ENCODE measurements around the gene SH3RF2. TPM values are rescaled to one million over a fixed set of nuclear protein-coding genes. Genes with fewer than 3 reads are reported as not detected.
"Not testable (repeated sequence)": the region's sequence is repeated elsewhere in the genome, so short reads cannot be mapped to it uniquely, and the experiment has no call there.

The SH3RF2 gene
- total and polyA plus RNA-seq, 2 experiments from 2014 or later = 35.1 to 35.4 TPM

- Histone ChIP-seq H3K9me2 (replicated peaks; ENCODE audit: insufficient read depth) (no peaks in the 10 kb centered on the region), H3K4me1 (ENCODE audit: insufficient read depth) (peaks cover 9% of the 10 kb centered on the region), H3K27me3 (no peaks in the 10 kb centered on the region), H3K27ac (peak overlapping the region; percentile 25), H3K9me3 (ENCODE audit: low read depth) (no peaks in the 10 kb centered on the region), H3K4me2 (no peak overlapping the region), H3K36me3 (replicated peaks; ENCODE audit: insufficient read depth, low read depth) (no peaks in the 10 kb centered on the region), H3K4me3 (no peak overlapping the region), H4K20me1 (ENCODE audit: insufficient read depth, poor library complexity, severe bottlenecking) (no peaks in the 10 kb centered on the region), H2AFZ (no peak overlapping the region), H3K79me2 (peaks cover 33% of the 10 kb centered on the region)
- no peak for DNase-seq (ENCODE audit: low spot score)
- 93% methylated on average over 2 of the region's 2 CpGs for whole genome bisulfite sequencing (ENCODE audit: low lambda C conversion rate, missing lambda C conversion rate)
- TF ChIP-seq CTCF (IDR thresholded peaks at IDR 0.05; ENCODE audit: poor library complexity) (no peak), EZH2 (IDR thresholded peaks at IDR 0.05; ENCODE audit: borderline replicate concordance) (no peak), EZH2phosphoT487 (IDR thresholded peaks at IDR 0.05; ENCODE audit: low read depth, severe bottlenecking, unreplicated experiment) (no peak)
Measured at GRCh38 chr5:145990170-145990569, 53.8 kb downstream of the SH3RF2 start.

GRCh38 chr5:145991044-145991575, 54.7 kb downstream of the SH3RF2 start:
- no peak for DNase-seq (ENCODE audit: low spot score)
- Histone ChIP-seq H3K27ac (peak overlapping the region; percentile 25), H4K20me1 (ENCODE audit: insufficient read depth, poor library complexity, severe bottlenecking) (no peaks in the 10 kb centered on the region), H3K4me1 (ENCODE audit: insufficient read depth) (peaks cover 9% of the 10 kb centered on the region), H3K9me2 (replicated peaks; ENCODE audit: insufficient read depth) (no peaks in the 10 kb centered on the region), H3K36me3 (replicated peaks; ENCODE audit: insufficient read depth, low read depth) (no peaks in the 10 kb centered on the region), H3K27me3 (no peaks in the 10 kb centered on the region), H3K4me3 (no peak overlapping the region), H3K79me2 (peaks cover 25% of the 10 kb centered on the region), H3K9me3 (ENCODE audit: low read depth) (no peaks in the 10 kb centered on the region), H2AFZ (no peak overlapping the region), H3K4me2 (no peak overlapping the region)
- TF ChIP-seq EZH2phosphoT487 (IDR thresholded peaks at IDR 0.05; ENCODE audit: low read depth, severe bottlenecking, unreplicated experiment) (no peak), EZH2 (IDR thresholded peaks at IDR 0.05; ENCODE audit: borderline replicate concordance) (no peak), CTCF (IDR thresholded peaks at IDR 0.05; ENCODE audit: poor library complexity) (no peak)
- WGBS (ENCODE audit: low lambda C conversion rate, missing lambda C conversion rate) = 79% methylated on average over 3 of the region's 3 CpGs

- peaks cover 14% of the 10 kb centered on the region for H3K79me2 ChIP-seq
- H3K9me3 ChIP-seq (ENCODE audit: low read depth); H3K4me3 ChIP-seq; H3K27ac ChIP-seq; H3K36me3 ChIP-seq (replicated peaks; ENCODE audit: insufficient read depth, low read depth); H2AFZ ChIP-seq; H3K4me2 ChIP-seq; H3K27me3 ChIP-seq; H4K20me1 ChIP-seq (ENCODE audit: insufficient read depth, poor library complexity, severe bottlenecking); DNase-seq (ENCODE audit: low spot score); H3K9me2 ChIP-seq (replicated peaks; ENCODE audit: insufficient read depth); H3K4me1 ChIP-seq (ENCODE audit: insufficient read depth): not testable (repeated sequence)
- 93% methylated on average over 4 of the region's 4 CpGs for WGBS (ENCODE audit: low lambda C conversion rate, missing lambda C conversion rate)
Measured at GRCh38 chr5:145993538-145993937, 57.2 kb downstream of the SH3RF2 start.

- H3K4me3 ChIP-seq = no peak overlapping the region
- H3K9me2 ChIP-seq (replicated peaks; ENCODE audit: insufficient read depth) = no peaks in the 10 kb centered on the region
- no peaks in the 10 kb centered on the region for H4K20me1 ChIP-seq (ENCODE audit: insufficient read depth, poor library complexity, severe bottlenecking)
- H3K4me1 ChIP-seq (ENCODE audit: insufficient read depth) = no peaks in the 10 kb centered on the region
- WGBS (ENCODE audit: low lambda C conversion rate, missing lambda C conversion rate) = 78% methylated on average over 6 of the region's 6 CpGs
- H3K27me3 ChIP-seq = no peaks in the 10 kb centered on the region
- peaks cover 18% of the 10 kb centered on the region for H3K79me2 ChIP-seq
- no peaks in the 10 kb centered on the region for H3K36me3 ChIP-seq (replicated peaks; ENCODE audit: insufficient read depth, low read depth)
- TF ChIP-seq EZH2phosphoT487 (IDR thresholded peaks at IDR 0.05; ENCODE audit: low read depth, severe bottlenecking, unreplicated experiment) = no peak
- no peak for TF ChIP-seq CTCF (IDR thresholded peaks at IDR 0.05; ENCODE audit: poor library complexity)
- TF ChIP-seq EZH2 (IDR thresholded peaks at IDR 0.05; ENCODE audit: borderline replicate concordance) = no peak
- H3K9me3 ChIP-seq (ENCODE audit: low read depth) = no peaks in the 10 kb centered on the region
- H2AFZ ChIP-seq = no peak overlapping the region
- H3K27ac ChIP-seq = no peak overlapping the region
- no peak overlapping the region for H3K4me2 ChIP-seq
- no peak for DNase-seq (ENCODE audit: low spot score)
Measured at GRCh38 chr5:145996135-145996534, 59.8 kb downstream of the SH3RF2 start.
